Aorta (tissue), 5 donors: ENCODE measurements around the gene THOC2. TPM values are rescaled to one million over a fixed set of nuclear protein-coding genes. Genes with fewer than 3 reads are reported as not detected.
A peak's percentile ranks its signal among the peaks of the same experiment; 100 is the strongest.
"Not testable (repeated sequence)": the region's sequence is repeated elsewhere in the genome, so short reads cannot be mapped to it uniquely, and the experiment has no call there.

Experiments used
- ATAC-seq: fragments of 200-7000 bp; cut with Tn5 transposase; one replicate; pipeline ENCODE4 v1.9.1; 2022; ENCODE audit warnings: moderate library complexity; ENCODE audit not compliant: low FRiP score
- DNase-seq, 2 donors: peaks; one replicate each; pipeline ENCODE4 v3.0.0-alpha.2; 2020
- H3K27ac ChIP-seq, 2 donors: one replicate each; pipeline ENCODE4 v1.5.1; 2013; ENCODE audit warnings: low read length in 2 of 2, mild to moderate bottlenecking in 2 of 2, moderate library complexity in 2 of 2, control low read depth in 1 of 2, inconsistent platforms in 1 of 2, low read depth in 1 of 2
- H3K27me3 ChIP-seq, 2 donors: one replicate each; pipeline ENCODE4 v1.6.1; 2013; ENCODE audit warnings: control low read depth in 1 of 2, low read length in 1 of 2, mild to moderate bottlenecking in 1 of 2, moderate library complexity in 1 of 2; ENCODE audit not compliant: insufficient read depth in 2 of 2, control insufficient read depth in 1 of 2
- H3K36me3 ChIP-seq, 2 donors: one replicate each; pipeline ENCODE4 v1.6.1; 2013; ENCODE audit warnings: control low read depth in 1 of 2, low read length in 1 of 2, mild to moderate bottlenecking in 1 of 2; ENCODE audit not compliant: insufficient read depth in 2 of 2, control insufficient read depth in 1 of 2
- H3K4me1 ChIP-seq, 2 donors: one replicate each; pipeline ENCODE4 v1.6.1; 2013; ENCODE audit warnings: low read length in 2 of 2, control low read depth in 1 of 2, mild to moderate bottlenecking in 1 of 2, moderate library complexity in 1 of 2; ENCODE audit not compliant: insufficient read depth in 2 of 2, control insufficient read depth in 1 of 2
- H3K4me3 ChIP-seq, 2 donors: one replicate each; pipeline ENCODE4 v1.5.1; 2013; ENCODE audit warnings: low read length in 2 of 2, control low read depth in 1 of 2, mild to moderate bottlenecking in 1 of 2
- H3K9me3 ChIP-seq: one replicate; pipeline ENCODE4 v1.6.1; 2013; ENCODE audit warnings: mild to moderate bottlenecking, low read length; ENCODE audit not compliant: control insufficient read depth
- WGBS, 2 donors: extraction: QIAGEN DNeasy Blood & Tissue Kit; methylation state at CpG; one replicate each; pipeline ENCODE4 v1.1.7; 2013; 5-methylcytosine and 5-hydroxymethylcytosine counted together
- intact Hi-C, 2 donors: fragments of 100-400 bp; cut with DNase I; formaldehyde crosslinking; loops; one replicate each; pipeline versions ENCODE4 v1.14.2 to v1.15.0; 2022
- polyA plus RNA-seq, 2 donors: library from polyadenylated mRNA; stranded (reverse); fragments of 200-250 nt; gene quantifications; one replicate each; pipeline ENCODE4 v1.2.3, GENCODE V29; 2013
- total RNA-seq, 2 donors: library from RNA; stranded (reverse); fragmentation: NEBNext Ultra II Directional; extraction: Animal tissue kit (Norgen Biotek cat#: 25700); gene quantifications; one replicate each; pipeline ENCODE4 v1.2.1, GENCODE V29; 2021
- donor health status: healthy with polysubstance abuse.
- donor health status: Bipolar disorder and iron deficiency.
- donor health status: DM: no; HTN: no; CAD: no.
- donor health status: DM: no; HTN: no; CAD: no.
- donor health status: DM: yes; HTN: yes; CAD: no.

The THOC2 gene
- total and polyA plus RNA-seq, 4 donors: 13.1 to 90.7 (median 64.5) TPM

- H3K27ac ChIP-seq: no peak overlapping the region
- no peaks in the 10 kb centered on the region for H3K36me3 ChIP-seq
- ATAC-seq (no peak), DNase-seq (no peak)
- WGBS, 2 donors: 69 to 81% methylated on average over 3 of the region's 3 CpGs
- no peaks in the 10 kb centered on the region for H3K4me1 ChIP-seq
- H3K4me3 ChIP-seq: no peak overlapping the region
- H3K27me3 ChIP-seq: no peaks in the 10 kb centered on the region
- intact Hi-C loops: no loop called here
- H3K9me3 ChIP-seq: no peaks in the 10 kb centered on the region
These were observed 7.7 kb upstream of the THOC2 start for GRCh38 chrX:123740536-123740935.

GRCh38 chrX:123740006-123740405 lies 7.2 kb upstream of the THOC2 start:
- ATAC-seq (no peak), DNase-seq (no peak)
- intact Hi-C loops: no loop called here
- no peaks in the 10 kb centered on the region for H3K9me3 ChIP-seq
- WGBS, 2 donors: 24 to 48% methylated on average over 1 of the region's 1 CpG
- H3K27ac ChIP-seq: no peak overlapping the region
- no peaks in the 10 kb centered on the region for H3K36me3 ChIP-seq
- no peaks in the 10 kb centered on the region for H3K27me3 ChIP-seq
- no peak overlapping the region for H3K4me3 ChIP-seq
- no peaks in the 10 kb centered on the region for H3K4me1 ChIP-seq

GRCh38 chrX:123739474-123739873 lies 6.6 kb upstream of the THOC2 start:
- H3K36me3 ChIP-seq: no peaks in the 10 kb centered on the region
- H3K9me3 ChIP-seq: no peaks in the 10 kb centered on the region
- H3K27ac ChIP-seq: no peak overlapping the region
- no peak overlapping the region for H3K4me3 ChIP-seq
- 65 to 89% methylated on average over 3 of the region's 3 CpGs for WGBS, 2 donors
- intact Hi-C loops: no loop called here
- DNase-seq (no peak), ATAC-seq (no peak)
- no peaks in the 10 kb centered on the region for H3K4me1 ChIP-seq
- H3K27me3 ChIP-seq: no peaks in the 10 kb centered on the region

- ATAC-seq (no peak), DNase-seq (no peak)
- no peaks in the 10 kb centered on the region for H3K36me3 ChIP-seq
- H3K27me3 ChIP-seq: no peaks in the 10 kb centered on the region
- no peak overlapping the region for H3K27ac ChIP-seq
- no peak overlapping the region for H3K4me3 ChIP-seq
- no peaks in the 10 kb centered on the region for H3K4me1 ChIP-seq
- H3K9me3 ChIP-seq: no peaks in the 10 kb centered on the region
- intact Hi-C loops: no loop called here
- WGBS, 2 donors: 69 to 70% methylated on average over 10 of the region's 10 CpGs
These were observed 5.6 kb upstream of the THOC2 start for GRCh38 chrX:123738378-123738940.

- Histone ChIP-seq H3K4me3 (no peak overlapping the region), H3K27ac (no peak overlapping the region), H3K9me3 (no peaks in the 10 kb centered on the region), H3K27me3 (no peaks in the 10 kb centered on the region), H3K36me3 (no peaks in the 10 kb centered on the region), H3K4me1 (no peaks in the 10 kb centered on the region)
- WGBS, 2 donors: 42 to 48% methylated on average over 2 of the region's 2 CpGs
- intact Hi-C loops: no loop called here
- no peak for DNase-seq
- ATAC-seq: no peak
These were observed 3.6 kb upstream of the THOC2 start for GRCh38 chrX:123736333-123736921.

- H3K4me1 ChIP-seq, DNase-seq, ATAC-seq, H3K36me3 ChIP-seq, H3K4me3 ChIP-seq, intact Hi-C loops, H3K27me3 ChIP-seq, H3K9me3 ChIP-seq, H3K27ac ChIP-seq: not testable (repeated sequence)
- 100% methylated on average over 1 of the region's 1 CpG; no CpG with 5 or more reads in 1 of the 2 donors for whole genome bisulfite sequencing, 2 donors
These were observed 2.3 kb upstream of the THOC2 start for GRCh38 chrX:123735137-123735536.

- H3K4me3 ChIP-seq, H3K9me3 ChIP-seq, ATAC-seq, H3K27me3 ChIP-seq, H3K36me3 ChIP-seq, H3K27ac ChIP-seq, H3K4me1 ChIP-seq, DNase-seq, intact Hi-C loops: not testable (repeated sequence)
- WGBS, 2 donors: 88 to 96% methylated on average over 31 to 43 of the region's 43 CpGs
These were observed 1.2 kb upstream of the THOC2 start for GRCh38 chrX:123734079-123734478.

- H3K27ac ChIP-seq: peak overlapping the region in 1 of 2 donors; percentile 56
- no peaks in the 10 kb centered on the region for H3K9me3 ChIP-seq
- WGBS, 2 donors: 0 to 27% methylated on average over 41 of the region's 41 CpGs
- H3K4me3 ChIP-seq: peak overlapping the region; percentile 42 to 82
- intact Hi-C loops: no loop called here
- no peaks in the 10 kb centered on the region for H3K36me3 ChIP-seq
- no peaks in the 10 kb centered on the region for H3K4me1 ChIP-seq
- peak; percentile 72 for ATAC-seq
- no peak for DNase-seq
- no peaks in the 10 kb centered on the region for H3K27me3 ChIP-seq
These were observed 724 bp downstream of the THOC2 start for GRCh38 chrX:123731987-123732669.
